ENCODE data around the gene MAN1B1.

Gene MAN1B1

GRCh38 chr9:137149363-137149762 lies 62.6 kb downstream of the MAN1B1 start:
- DNase-seq = no peak

GRCh38 chr9:137149942-137150616 lies 63.3 kb downstream of the MAN1B1 start:
- DNase-seq = no peak

- no peak for DNase-seq
Measured at GRCh38 chr9:137150617-137151457, 64.1 kb downstream of the MAN1B1 start.

- DNase-seq = no peak
Measured at GRCh38 chr9:137152844-137153405, 66.1 kb downstream of the MAN1B1 start.

GRCh38 chr9:137156567-137157375 lies 70.0 kb downstream of the MAN1B1 start:
- peak; percentile 45 for DNase-seq

- no peak for DNase-seq
Measured at GRCh38 chr9:137157618-137158415, 71.0 kb downstream of the MAN1B1 start.

GRCh38 chr9:137158625-137159024 lies 71.8 kb downstream of the MAN1B1 start:
- no peak for DNase-seq
